GM12873 (cell line): ENCODE results near the gene CACNA1A.

Source experiments
- TF ChIP-seq, protein P1 (sequence below): IDR thresholded peaks from 2 replicates; pipeline ENCODE4 v1.5.1; 2012; ENCODE audit warnings: low read depth, mild to moderate bottlenecking, moderate library complexity, low read length, control low read depth; ENCODE audit not compliant: insufficient read depth; ENCODE audit errors: missing control alignments

CACNA1A gene

DNA sequence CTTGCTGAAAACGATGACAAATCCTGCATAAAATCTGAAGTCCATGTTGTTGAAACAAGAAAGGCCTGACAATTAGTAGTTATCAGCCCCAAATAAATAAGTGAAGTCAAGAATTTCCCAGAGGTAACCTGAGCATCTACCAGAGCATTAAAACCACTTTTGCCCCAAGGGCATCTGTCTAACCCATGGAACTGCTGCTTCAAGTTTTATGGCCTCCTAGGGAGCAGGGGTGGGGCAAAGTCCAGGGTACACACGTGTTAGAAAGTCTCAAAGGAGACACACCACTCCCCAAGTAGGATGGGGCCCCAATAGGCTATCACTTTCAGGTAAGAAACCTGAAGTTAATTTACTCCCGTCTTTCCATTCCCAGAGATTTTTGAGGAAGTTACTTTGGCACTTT, 81.1 kb downstream of the CACNA1A start:
- TF ChIP-seq, protein P1, sequence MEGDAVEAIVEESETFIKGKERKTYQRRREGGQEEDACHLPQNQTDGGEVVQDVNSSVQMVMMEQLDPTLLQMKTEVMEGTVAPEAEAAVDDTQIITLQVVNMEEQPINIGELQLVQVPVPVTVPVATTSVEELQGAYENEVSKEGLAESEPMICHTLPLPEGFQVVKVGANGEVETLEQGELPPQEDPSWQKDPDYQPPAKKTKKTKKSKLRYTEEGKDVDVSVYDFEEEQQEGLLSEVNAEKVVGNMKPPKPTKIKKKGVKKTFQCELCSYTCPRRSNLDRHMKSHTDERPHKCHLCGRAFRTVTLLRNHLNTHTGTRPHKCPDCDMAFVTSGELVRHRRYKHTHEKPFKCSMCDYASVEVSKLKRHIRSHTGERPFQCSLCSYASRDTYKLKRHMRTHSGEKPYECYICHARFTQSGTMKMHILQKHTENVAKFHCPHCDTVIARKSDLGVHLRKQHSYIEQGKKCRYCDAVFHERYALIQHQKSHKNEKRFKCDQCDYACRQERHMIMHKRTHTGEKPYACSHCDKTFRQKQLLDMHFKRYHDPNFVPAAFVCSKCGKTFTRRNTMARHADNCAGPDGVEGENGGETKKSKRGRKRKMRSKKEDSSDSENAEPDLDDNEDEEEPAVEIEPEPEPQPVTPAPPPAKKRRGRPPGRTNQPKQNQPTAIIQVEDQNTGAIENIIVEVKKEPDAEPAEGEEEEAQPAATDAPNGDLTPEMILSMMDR, result no peak

DNA sequence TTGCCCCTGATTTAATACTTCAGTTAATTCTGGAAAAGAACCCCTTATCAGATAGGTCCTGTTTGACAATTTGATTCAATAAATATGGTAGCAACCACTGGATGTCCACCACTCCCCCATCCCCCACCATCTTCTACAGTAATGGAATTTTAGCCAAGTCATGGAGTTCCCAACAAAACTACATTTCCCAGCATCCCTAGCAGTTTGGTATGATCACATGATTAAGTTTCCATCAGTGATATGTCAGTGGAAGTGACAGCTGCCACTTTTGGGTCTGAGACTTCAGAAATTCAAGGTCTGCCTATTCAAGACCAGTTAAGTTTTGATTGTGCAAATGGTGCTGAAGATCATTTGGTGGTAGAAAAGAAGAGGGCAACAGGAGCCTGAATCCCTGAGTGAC, 85.5 kb downstream of the CACNA1A start:
- TF ChIP-seq, protein P1, result no peak

DNA sequence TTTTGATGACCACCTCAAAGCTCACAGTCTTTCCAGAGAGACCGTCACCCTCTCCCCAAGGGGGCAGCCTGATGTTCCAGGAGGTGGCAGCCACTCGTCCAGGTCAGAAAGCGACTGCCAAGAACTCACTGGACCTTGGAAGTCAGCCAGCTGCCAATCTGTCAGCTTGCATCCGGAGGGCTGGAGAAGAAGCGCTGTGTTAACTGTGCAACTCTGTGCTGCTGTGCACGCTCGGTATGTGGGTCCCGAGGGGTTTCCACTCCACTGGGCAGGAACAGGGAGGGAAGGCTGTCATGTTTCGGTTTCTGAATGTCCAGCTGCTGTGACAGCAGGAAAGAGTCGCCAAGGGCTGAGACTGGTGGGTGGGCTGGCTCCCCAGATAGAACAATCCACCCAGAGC, 89.2 kb downstream of the CACNA1A start:
- TF ChIP-seq, protein P1, result no peak

DNA sequence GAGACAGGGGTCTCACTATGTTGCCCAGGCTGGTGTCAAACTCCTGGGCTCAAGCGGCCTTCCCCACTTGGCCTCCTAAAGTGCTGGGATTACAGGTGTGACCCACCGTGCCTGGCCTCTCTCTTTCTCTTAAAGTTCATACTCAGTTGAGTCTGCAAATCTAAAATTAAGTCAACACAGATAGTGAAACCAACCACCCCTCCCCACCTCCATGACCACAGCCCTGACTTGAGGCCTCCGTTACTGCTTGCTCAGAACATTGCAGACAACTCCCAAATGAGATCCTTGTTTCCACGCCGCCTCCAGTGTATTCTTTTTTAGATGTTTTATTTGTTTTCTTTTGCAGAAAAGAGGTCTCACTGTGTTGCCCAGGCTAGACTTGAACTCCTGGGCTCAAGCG, 94.4 kb downstream of the CACNA1A start:
- TF ChIP-seq, protein P1, result no peak

DNA sequence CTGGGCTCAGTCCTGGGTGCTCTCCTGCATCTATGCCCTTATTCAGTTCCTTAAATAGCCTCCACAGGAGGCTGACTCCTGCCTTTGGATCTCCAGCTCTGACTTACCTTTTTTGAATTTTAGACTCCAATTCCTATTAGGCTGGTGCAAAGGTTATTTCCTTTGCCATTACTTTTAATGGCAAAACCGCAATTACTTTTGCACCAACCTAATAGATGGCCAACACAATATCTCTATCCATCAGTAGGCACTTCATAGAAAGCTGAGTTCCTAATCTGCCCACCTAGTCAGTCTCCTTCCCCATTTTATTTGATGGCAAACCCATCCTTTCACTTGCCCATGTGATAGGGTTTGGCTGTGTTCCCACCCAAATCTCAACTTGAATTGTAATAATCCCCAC, 95.3 kb downstream of the CACNA1A start:
- TF ChIP-seq, protein P1, result no peak

DNA sequence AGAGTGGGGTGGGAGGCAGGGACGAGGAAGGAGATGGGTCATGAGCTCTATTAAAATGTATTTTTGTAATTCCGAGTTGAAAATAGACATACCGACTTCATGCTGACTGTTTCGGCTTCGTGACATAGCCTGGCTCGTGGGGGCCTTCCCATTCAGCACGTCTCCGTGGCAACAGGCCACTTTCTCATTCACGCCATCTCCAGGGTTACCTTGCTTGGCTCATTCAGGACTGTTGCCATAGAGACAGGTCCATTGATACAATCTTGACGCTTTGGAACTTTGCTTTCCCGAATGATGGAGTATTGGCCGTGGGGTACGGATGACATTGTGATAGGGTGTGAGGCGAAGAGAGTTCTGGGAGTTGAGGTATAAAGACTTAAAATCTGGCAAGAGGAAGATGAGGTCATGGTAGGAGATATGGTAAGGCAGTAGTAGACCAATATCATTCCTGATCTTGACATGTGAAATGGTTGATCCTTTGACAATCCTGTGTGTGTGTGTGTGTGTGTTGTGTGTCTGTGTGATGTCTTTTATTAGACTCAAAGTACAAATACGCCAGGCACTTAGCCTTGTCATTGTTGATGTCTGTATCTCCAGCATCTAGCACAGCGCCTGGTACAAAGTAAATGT, 97.3 kb downstream of the CACNA1A start:
- TF ChIP-seq, protein P1, result no peak

DNA sequence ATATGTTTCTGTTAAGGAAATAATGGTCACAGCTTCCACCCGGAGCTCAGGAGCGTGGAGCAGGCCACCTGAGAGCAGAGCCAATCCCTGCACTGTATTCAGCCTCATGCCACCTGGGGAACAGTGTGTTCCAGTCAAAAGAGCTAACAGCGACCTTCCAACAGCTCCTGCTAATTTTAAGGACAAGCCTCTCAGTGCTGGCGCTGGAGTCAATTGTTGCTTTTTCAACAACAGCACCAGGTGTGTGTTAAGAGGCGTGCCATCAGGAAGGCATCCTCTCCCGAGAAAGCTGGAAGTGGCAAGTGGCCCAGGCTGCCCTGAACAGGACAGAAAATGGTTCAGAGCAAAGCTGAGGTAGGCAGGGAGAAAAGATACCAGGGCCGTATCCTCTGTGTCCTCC, 102.0 kb downstream of the CACNA1A start:
- TF ChIP-seq, protein P1, result no peak

DNA sequence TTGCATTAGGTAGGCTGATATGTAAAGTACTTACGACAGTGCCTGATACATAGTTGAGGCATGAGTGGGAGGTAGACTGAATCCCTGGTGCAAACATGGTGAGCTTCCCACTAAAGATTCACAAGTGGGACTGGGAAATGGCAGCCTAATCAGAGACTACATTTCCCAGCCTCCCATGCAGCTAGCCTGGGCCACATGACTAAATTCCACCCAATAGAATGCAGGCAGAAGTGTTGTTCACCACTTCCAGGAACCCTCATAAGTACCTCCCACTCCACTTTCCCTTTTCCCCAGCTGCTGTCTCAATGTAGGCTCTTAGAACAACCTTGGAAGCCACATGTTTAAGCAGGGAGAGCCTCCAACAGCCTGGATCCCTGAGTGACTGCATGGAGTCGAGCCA, 104.9 kb downstream of the CACNA1A start:
- TF ChIP-seq, protein P1, result no peak
